A549 (cell line): ENCODE results near the gene POLRMT. TPM values are rescaled to one million over a fixed set of nuclear protein-coding genes. Genes with fewer than 3 reads are reported as not detected.

Experiments used
- ATAC-seq, 2 experiments: fragments of 200-7000 bp in 1 of 2; fragments of >200 bp in 1 of 2; cut with Nextera tagmentation in 1 of 2; cut with Tn5 transposase in 1 of 2; 3 replicates each; pipeline versions ENCODE4 v1.8.0 to v1.9.1; 2018 to 2020; ENCODE audit warnings: mild to moderate bottlenecking in 1 of 2, moderate library complexity in 1 of 2
- CTCF ChIA-PET: fragments of 300-600 bp; sonication (Branson Sonifier 250); formaldehyde crosslinking; extraction: SDS; loops from one replicate; lab custom pipeline; 2021; ENCODE audit warnings: antibody characterized with exemption, inconsistent platforms; lab: Yijun Ruan, JAX
- POLR2A ChIA-PET: fragments of 350-600 bp; formaldehyde crosslinking; extraction: SDS; loops from one replicate; lab custom pipeline; 2021; ENCODE audit warnings: antibody characterized with exemption, inconsistent platforms; lab: Yijun Ruan, JAX
- DNase-seq, 2 experiments: peaks; one replicate each; pipeline versions ENCODE4 v3.0.0 to v3.0.0-alpha.2; 2011 to 2016; ENCODE audit warnings: low read depth in 1 of 2, low spot score in 1 of 2
- FAIRE-seq: peaks from 2 replicates; lab custom pipeline; 2011; peaks lifted over from hg19 to GRCh38; lab: Jason Lieb, UNC
- H3K27ac ChIP-seq, 2 experiments: fragments of >200 bp; sonication (Bioruptor Twin); formaldehyde crosslinking; 3 replicates each; pipeline ENCODE4 v1.5.1; 2016 to 2017
- H3K4me1 ChIP-seq: fragments of >200 bp; sonication (Bioruptor Twin); formaldehyde crosslinking; 3 replicates; pipeline ENCODE4 v1.6.1; 2016
- H3K4me2 ChIP-seq: fragments of >200 bp; sonication (Bioruptor Twin); formaldehyde crosslinking; 3 replicates; pipeline ENCODE4 v1.6.1; 2016
- H3K4me3 ChIP-seq: fragments of >200 bp; sonication (Bioruptor Twin); formaldehyde crosslinking; 3 replicates; pipeline ENCODE4 v1.5.1; 2016
- H3K9me3 ChIP-seq: fragments of >200 bp; sonication (Bioruptor Twin); formaldehyde crosslinking; 3 replicates; pipeline ENCODE4 v1.6.1; 2016
- CBX2 ChIP-seq: fragments of 200-600 bp; sonication (generic); IDR thresholded peaks from 2 replicates; pipeline ENCODE4 v1.6.1; 2016; ENCODE audit warnings: low read depth, mild to moderate bottlenecking, borderline replicate concordance
- CHD4 ChIP-seq: fragments of 200-600 bp; sonication (generic); IDR thresholded peaks from 2 replicates; pipeline ENCODE4 v1.6.1; 2016; ENCODE audit warnings: antibody characterized with exemption, mild to moderate bottlenecking, borderline replicate concordance
- ESRRA ChIP-seq: fragments of 150-350 bp; IDR thresholded peaks from 2 replicates; pipeline ENCODE4 v1.6.1; 2014; ENCODE audit warnings: mild to moderate bottlenecking, low read length, borderline replicate concordance
- FOSL2 ChIP-seq, 2 experiments: fragments of 450-650 bp in 1 of 2; fragments of >200 bp in 1 of 2; sonication (Bioruptor Twin) in 1 of 2; formaldehyde crosslinking; IDR thresholded peaks; 2 replicates each; pipeline versions ENCODE4 v1.5.0 to v1.6.1; 2016 to 2020; ENCODE audit warnings: mild to moderate bottlenecking in 1 of 2, moderate library complexity in 1 of 2
- GATA3 ChIP-seq: IDR thresholded peaks from 2 replicates; pipeline ENCODE4 v1.6.1; 2012; ENCODE audit warnings: borderline replicate concordance
- HOXA7 ChIP-seq: fragments of 250-450 bp; sonication (Bioruptor Pico); IDR thresholded peaks from 2 replicates; pipeline ENCODE4 v1.5.0; 2020; ENCODE audit warnings: mild to moderate bottlenecking, moderate library complexity
- HOXB13 ChIP-seq: fragments of 250-450 bp; sonication (Bioruptor Pico); IDR thresholded peaks from 2 replicates; pipeline ENCODE4 v1.5.0; 2020; ENCODE audit warnings: low read depth, mild to moderate bottlenecking, moderate library complexity
- HOXB5 ChIP-seq: fragments of 250-450 bp; sonication (Bioruptor Pico); IDR thresholded peaks from 2 replicates; pipeline ENCODE4 v1.5.0; 2020; ENCODE audit warnings: mild to moderate bottlenecking, moderate library complexity
- JUNB ChIP-seq: fragments of >200 bp; sonication (Bioruptor Twin); formaldehyde crosslinking; IDR thresholded peaks from 2 replicates; pipeline ENCODE4 v1.6.1; 2016
- KDM1A ChIP-seq: fragments of 200-600 bp; sonication (generic); IDR thresholded peaks from 2 replicates; pipeline ENCODE4 v1.6.1; 2016; ENCODE audit warnings: low read depth, mild to moderate bottlenecking
- MAFK ChIP-seq: fragments of 450-650 bp; IDR thresholded peaks from 2 replicates; pipeline ENCODE4 v1.6.1; 2014; ENCODE audit not compliant: partially characterized antibody
- NFE2L2 ChIP-seq: fragments of 150-350 bp; conservative IDR thresholded peaks from 2 replicates; pipeline ENCODE4 v1.6.1; 2014; ENCODE audit warnings: low read length
- NPAS2 ChIP-seq: fragments of 250-450 bp; sonication (Bioruptor Pico); IDR thresholded peaks from 2 replicates; pipeline ENCODE4 v1.8.0; 2022; ENCODE audit warnings: mild to moderate bottlenecking, moderate library complexity, borderline replicate concordance
- NR3C1 ChIP-seq: fragments of >200 bp; sonication (Bioruptor Twin); formaldehyde crosslinking; IDR thresholded peaks from 3 replicates; pipeline ENCODE4 v1.6.1; 2017
- PHF8 ChIP-seq: fragments of 200-600 bp; sonication (generic); IDR thresholded peaks from 2 replicates; pipeline ENCODE4 v1.6.1; 2016; ENCODE audit warnings: low read depth, mild to moderate bottlenecking, antibody characterized with exemption, moderate library complexity, borderline replicate concordance
- POLR2A ChIP-seq: IDR thresholded peaks from 2 replicates; pipeline ENCODE4 v1.6.1; 2012; ENCODE audit warnings: mild to moderate bottlenecking, low read length
- RCOR1 ChIP-seq: fragments of 150-350 bp; IDR thresholded peaks from 2 replicates; pipeline ENCODE4 v1.6.1; 2014; ENCODE audit warnings: antibody characterized with exemption, low read length, low read depth
- RFX5 ChIP-seq: fragments of 450-650 bp; IDR thresholded peaks from 2 replicates; pipeline ENCODE4 v1.7.1; 2014; ENCODE audit warnings: antibody characterized with exemption, mild to moderate bottlenecking, moderate library complexity
- SMC3 ChIP-seq: fragments of >200 bp; sonication (Bioruptor Twin); formaldehyde crosslinking; IDR thresholded peaks from 3 replicates; pipeline ENCODE4 v1.6.1; 2018; ENCODE audit warnings: inconsistent platforms
- SREBF2 ChIP-seq: fragments of 450-650 bp; IDR thresholded peaks from 2 replicates; pipeline ENCODE4 v1.6.1; 2014; ENCODE audit warnings: mild to moderate bottlenecking, moderate library complexity
- WGBS: methylation state at CpG from one replicate; pipeline ENCODE4 v1.1.6; 2017; ENCODE audit errors: missing lambda C conversion rate; 5-methylcytosine and 5-hydroxymethylcytosine counted together
- polyA plus RNA-seq, 4 experiments: library from polyadenylated mRNA; depleted of rRNA in 3 of 4; stranded (reverse); fragments of >200 nt; fragmentation: RNase III in 1 of 4; extraction: RNeasy Plus Mini Kit Qiagen cat#74134 plus additional on column Dnase treatment in 1 of 4; gene quantifications; 2 replicates in 3 of 4; 3 replicates in 1 of 4; pipeline ENCODE4 v1.2.3, GENCODE V29; 2011 to 2017
- TF ChIP-seq, protein P1 (sequence below): fragments of 450-650 bp; IDR thresholded peaks from 2 replicates; pipeline ENCODE4 v1.6.1; 2014; ENCODE audit warnings: antibody characterized with exemption
- TF ChIP-seq, protein P2 (sequence below): IDR thresholded peaks from 2 replicates; pipeline ENCODE4 v1.6.1; 2012
- TF ChIP-seq, protein P3 (sequence below): fragments of >200 bp; sonication (Bioruptor Twin); formaldehyde crosslinking; IDR thresholded peaks from 2 replicates; pipeline ENCODE4 v1.6.1; 2016
- TF ChIP-seq, protein P4 (sequence below): fragments of 250-450 bp; sonication (Bioruptor Pico); IDR thresholded peaks from 2 replicates; pipeline ENCODE4 v1.5.0; 2020; ENCODE audit warnings: low read depth, mild to moderate bottlenecking, moderate library complexity
- TF ChIP-seq, protein P5 (sequence below): fragments of 200-600 bp; sonication (generic); IDR thresholded peaks from 2 replicates; pipeline ENCODE4 v1.6.1; 2016; ENCODE audit warnings: antibody characterized with exemption, mild to moderate bottlenecking, moderate library complexity
- TF ChIP-seq, protein P6 (sequence below): IDR thresholded peaks from 2 replicates; pipeline ENCODE4 v1.6.1; 2012
- TF ChIP-seq, protein P7 (sequence below): fragments of >200 bp; sonication (Bioruptor Twin); formaldehyde crosslinking; IDR thresholded peaks from 3 replicates; pipeline ENCODE4 v1.5.1; 2016
- TF ChIP-seq, protein P8 (sequence below): IDR thresholded peaks from 2 replicates; pipeline ENCODE4 v1.6.1; 2012; ENCODE audit warnings: low read depth, borderline replicate concordance

POLRMT gene
- polyA plus RNA-seq, 2 of the 4 experiments (the other 2 are of a cell fraction), result 41.9 to 68.8 TPM

DNA sequence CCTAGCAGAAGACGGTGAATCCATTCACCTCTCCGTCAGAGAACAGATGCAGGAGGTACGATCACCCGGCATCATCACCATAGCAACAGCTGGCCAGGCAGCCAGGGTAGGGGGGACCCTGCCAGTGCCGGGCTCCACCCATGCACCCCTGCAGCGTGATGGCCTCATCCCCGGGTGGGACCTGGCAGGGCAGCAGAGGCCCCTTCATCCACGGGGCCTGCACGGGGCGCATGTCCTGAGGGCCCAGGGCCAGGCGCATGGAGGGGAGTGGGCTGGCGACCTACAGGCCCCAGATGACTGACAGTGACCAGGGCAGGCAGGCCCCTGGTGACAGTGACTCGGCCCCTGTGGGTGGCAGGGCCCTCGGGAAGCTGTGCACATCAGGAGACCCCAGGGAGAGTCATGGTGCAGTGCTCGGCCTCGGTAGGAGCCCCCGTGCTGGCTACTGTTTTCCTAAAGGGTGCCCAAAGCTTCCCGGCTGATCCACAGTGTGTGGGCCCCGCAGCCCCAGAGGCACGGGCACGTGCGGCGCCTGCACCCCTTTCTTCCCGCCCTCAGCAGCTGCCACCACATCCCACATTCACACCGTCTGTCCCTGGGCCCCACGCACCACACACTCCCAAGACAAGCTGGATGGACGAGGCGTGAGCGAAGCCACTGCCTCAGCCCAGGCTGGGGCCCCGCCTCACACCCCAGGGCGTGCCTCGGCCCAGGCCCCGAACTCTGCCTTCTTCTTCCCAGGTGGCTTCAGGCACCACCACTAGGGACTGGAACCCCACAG, 24.9 kb upstream of the POLRMT start:
- TF ChIP-seq NR3C1 (no peak), HOXA7 (no peak), KDM1A (no peak), FOSL2 (IDR thresholded peaks at IDR 0.05) (no peak), FOSL2 (CRISPR knock-in tag; IDR thresholded peaks at IDR 0.05) (no peak), CHD4 (no peak), SMC3 (no peak), RFX5 (no peak), ESRRA (no peak)
- TF ChIP-seq, protein P1, sequence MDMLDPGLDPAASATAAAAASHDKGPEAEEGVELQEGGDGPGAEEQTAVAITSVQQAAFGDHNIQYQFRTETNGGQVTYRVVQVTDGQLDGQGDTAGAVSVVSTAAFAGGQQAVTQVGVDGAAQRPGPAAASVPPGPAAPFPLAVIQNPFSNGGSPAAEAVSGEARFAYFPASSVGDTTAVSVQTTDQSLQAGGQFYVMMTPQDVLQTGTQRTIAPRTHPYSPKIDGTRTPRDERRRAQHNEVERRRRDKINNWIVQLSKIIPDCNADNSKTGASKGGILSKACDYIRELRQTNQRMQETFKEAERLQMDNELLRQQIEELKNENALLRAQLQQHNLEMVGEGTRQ, result no peak
- TF ChIP-seq, protein P2, sequence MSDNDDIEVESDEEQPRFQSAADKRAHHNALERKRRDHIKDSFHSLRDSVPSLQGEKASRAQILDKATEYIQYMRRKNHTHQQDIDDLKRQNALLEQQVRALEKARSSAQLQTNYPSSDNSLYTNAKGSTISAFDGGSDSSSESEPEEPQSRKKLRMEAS, result no peak
- TF ChIP-seq, protein P3, sequence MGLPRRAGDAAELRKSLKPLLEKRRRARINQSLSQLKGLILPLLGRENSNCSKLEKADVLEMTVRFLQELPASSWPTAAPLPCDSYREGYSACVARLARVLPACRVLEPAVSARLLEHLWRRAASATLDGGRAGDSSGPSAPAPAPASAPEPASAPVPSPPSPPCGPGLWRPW, result no peak
- TF ChIP-seq, protein P4, sequence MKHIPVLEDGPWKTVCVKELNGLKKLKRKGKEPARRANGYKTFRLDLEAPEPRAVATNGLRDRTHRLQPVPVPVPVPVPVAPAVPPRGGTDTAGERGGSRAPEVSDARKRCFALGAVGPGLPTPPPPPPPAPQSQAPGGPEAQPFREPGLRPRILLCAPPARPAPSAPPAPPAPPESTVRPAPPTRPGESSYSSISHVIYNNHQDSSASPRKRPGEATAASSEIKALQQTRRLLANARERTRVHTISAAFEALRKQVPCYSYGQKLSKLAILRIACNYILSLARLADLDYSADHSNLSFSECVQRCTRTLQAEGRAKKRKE, result no peak
- peaks cover 8% of the 10 kb centered on the region; the same call in 2 of the 3 replicates for H3K4me1 ChIP-seq
- whole genome bisulfite sequencing, result 93% methylated on average over 22 of the region's 33 CpGs
- CTCF ChIA-PET, result interaction anchor here (2.6 kb wide), 1 partner anchor 73 kb away, joined by 8 read pairs; no protein-coding TSS in a partner anchor
- H3K4me2 ChIP-seq, result no peak overlapping the region
- no peak overlapping the region; a peak in 1 of 6 replicates for H3K27ac ChIP-seq
- H3K9me3 ChIP-seq, result no peaks in the 10 kb centered on the region
- no peak overlapping the region for H3K4me3 ChIP-seq
- FAIRE-seq (no peak), ATAC-seq (no peak), DNase-seq (no peak)
- POLR2A ChIA-PET, result interaction anchor here (0.5 kb wide), 1 partner anchor 17 kb away, joined by 3 read pairs; no protein-coding TSS in a partner anchor

DNA sequence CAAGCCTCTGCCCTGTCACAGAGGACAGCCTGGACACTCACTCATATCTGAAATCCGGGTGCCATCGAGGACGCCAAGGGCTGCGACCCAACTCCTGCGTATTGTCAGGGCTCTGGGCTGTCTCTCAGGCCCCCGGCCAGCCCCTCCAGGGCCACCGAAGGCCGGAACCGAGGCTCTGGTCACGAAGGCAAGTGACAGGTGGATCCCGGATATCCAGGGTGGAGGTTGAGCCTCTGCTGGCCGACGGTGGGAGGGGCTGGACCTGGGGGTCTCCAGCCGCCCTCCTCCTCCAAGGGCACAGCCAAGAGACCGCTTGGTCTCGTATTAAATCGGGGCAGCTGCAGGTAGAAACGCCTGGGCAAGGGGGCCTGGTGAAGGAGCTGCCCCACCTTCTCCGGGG, 24.3 kb upstream of the POLRMT start:
- H3K27ac ChIP-seq, result no peak overlapping the region
- FAIRE-seq (no peak), DNase-seq (no peak), ATAC-seq (no peak)
- POLR2A ChIA-PET, result interaction anchor here (0.5 kb wide), 1 partner anchor 17 kb away, joined by 3 read pairs; no protein-coding TSS in a partner anchor
- no peak overlapping the region for H3K4me2 ChIP-seq
- H3K4me3 ChIP-seq, result no peak overlapping the region
- CTCF ChIA-PET, result interaction anchor here (2.6 kb wide), 1 partner anchor 73 kb away, joined by 8 read pairs; no protein-coding TSS in a partner anchor
- H3K4me1 ChIP-seq, result peaks cover 8% of the 10 kb centered on the region; the same call in 2 of the 3 replicates
- TF ChIP-seq MAFK (no peak), KDM1A (no peak), NPAS2 (CRISPR knock-in tag) (no peak), NFE2L2 (no peak), SREBF2 (no peak), JUNB (no peak), GATA3 (no peak), PHF8 (no peak), RCOR1 (no peak), HOXB13 (CRISPR knock-in tag) (no peak), POLR2A (no peak), HOXB5 (CRISPR knock-in tag) (no peak), NR3C1 (no peak), CBX2 (no peak)
- TF ChIP-seq, protein P5, sequence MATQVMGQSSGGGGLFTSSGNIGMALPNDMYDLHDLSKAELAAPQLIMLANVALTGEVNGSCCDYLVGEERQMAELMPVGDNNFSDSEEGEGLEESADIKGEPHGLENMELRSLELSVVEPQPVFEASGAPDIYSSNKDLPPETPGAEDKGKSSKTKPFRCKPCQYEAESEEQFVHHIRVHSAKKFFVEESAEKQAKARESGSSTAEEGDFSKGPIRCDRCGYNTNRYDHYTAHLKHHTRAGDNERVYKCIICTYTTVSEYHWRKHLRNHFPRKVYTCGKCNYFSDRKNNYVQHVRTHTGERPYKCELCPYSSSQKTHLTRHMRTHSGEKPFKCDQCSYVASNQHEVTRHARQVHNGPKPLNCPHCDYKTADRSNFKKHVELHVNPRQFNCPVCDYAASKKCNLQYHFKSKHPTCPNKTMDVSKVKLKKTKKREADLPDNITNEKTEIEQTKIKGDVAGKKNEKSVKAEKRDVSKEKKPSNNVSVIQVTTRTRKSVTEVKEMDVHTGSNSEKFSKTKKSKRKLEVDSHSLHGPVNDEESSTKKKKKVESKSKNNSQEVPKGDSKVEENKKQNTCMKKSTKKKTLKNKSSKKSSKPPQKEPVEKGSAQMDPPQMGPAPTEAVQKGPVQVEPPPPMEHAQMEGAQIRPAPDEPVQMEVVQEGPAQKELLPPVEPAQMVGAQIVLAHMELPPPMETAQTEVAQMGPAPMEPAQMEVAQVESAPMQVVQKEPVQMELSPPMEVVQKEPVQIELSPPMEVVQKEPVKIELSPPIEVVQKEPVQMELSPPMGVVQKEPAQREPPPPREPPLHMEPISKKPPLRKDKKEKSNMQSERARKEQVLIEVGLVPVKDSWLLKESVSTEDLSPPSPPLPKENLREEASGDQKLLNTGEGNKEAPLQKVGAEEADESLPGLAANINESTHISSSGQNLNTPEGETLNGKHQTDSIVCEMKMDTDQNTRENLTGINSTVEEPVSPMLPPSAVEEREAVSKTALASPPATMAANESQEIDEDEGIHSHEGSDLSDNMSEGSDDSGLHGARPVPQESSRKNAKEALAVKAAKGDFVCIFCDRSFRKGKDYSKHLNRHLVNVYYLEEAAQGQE, result no peak
- TF ChIP-seq, protein P6, sequence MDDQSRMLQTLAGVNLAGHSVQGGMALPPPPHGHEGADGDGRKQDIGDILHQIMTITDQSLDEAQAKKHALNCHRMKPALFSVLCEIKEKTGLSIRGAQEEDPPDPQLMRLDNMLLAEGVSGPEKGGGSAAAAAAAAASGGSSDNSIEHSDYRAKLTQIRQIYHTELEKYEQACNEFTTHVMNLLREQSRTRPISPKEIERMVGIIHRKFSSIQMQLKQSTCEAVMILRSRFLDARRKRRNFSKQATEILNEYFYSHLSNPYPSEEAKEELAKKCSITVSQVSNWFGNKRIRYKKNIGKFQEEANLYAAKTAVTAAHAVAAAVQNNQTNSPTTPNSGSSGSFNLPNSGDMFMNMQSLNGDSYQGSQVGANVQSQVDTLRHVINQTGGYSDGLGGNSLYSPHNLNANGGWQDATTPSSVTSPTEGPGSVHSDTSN, result no peak
- TF ChIP-seq, protein P7, sequence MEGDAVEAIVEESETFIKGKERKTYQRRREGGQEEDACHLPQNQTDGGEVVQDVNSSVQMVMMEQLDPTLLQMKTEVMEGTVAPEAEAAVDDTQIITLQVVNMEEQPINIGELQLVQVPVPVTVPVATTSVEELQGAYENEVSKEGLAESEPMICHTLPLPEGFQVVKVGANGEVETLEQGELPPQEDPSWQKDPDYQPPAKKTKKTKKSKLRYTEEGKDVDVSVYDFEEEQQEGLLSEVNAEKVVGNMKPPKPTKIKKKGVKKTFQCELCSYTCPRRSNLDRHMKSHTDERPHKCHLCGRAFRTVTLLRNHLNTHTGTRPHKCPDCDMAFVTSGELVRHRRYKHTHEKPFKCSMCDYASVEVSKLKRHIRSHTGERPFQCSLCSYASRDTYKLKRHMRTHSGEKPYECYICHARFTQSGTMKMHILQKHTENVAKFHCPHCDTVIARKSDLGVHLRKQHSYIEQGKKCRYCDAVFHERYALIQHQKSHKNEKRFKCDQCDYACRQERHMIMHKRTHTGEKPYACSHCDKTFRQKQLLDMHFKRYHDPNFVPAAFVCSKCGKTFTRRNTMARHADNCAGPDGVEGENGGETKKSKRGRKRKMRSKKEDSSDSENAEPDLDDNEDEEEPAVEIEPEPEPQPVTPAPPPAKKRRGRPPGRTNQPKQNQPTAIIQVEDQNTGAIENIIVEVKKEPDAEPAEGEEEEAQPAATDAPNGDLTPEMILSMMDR, result no peak
- TF ChIP-seq, protein P8, sequence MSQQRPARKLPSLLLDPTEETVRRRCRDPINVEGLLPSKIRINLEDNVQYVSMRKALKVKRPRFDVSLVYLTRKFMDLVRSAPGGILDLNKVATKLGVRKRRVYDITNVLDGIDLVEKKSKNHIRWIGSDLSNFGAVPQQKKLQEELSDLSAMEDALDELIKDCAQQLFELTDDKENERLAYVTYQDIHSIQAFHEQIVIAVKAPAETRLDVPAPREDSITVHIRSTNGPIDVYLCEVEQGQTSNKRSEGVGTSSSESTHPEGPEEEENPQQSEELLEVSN, result no peak
- no peaks in the 10 kb centered on the region for H3K9me3 ChIP-seq
- 88% methylated on average over 3 of the region's 19 CpGs for WGBS
